ENCODE measurements around the gene TOM1L2. TPM values are rescaled to one million over a fixed set of nuclear protein-coding genes. Genes with fewer than 3 reads are reported as not detected.

The TOM1L2 gene
- total RNA-seq, 4 donors from 2014 or later, result 55.5 to 118 (median 73.3) TPM

- no peaks in the 10 kb centered on the region for H3K27me3 ChIP-seq
- H3K36me3 ChIP-seq, result peaks cover 0 to 28% (median 0%) of the 10 kb centered on the region in 3 donors
- DNase-seq, result no peak
- peak overlapping the region; percentile 97 to 100 (median 98) for H3K27ac ChIP-seq
- peak overlapping the region in 1 of 4 donors; percentile 7 for H3K4me3 ChIP-seq
- intact Hi-C loops (cut with DNase I), result no loop called here
- H3K4me1 ChIP-seq, result peaks cover 40 to 89% (median 49%) of the 10 kb centered on the region in 3 donors
- no peak for TF ChIP-seq CTCF (IDR thresholded peaks at IDR 0.05)
- TF ChIP-seq POLR2A (IDR thresholded peaks at IDR 0.05), result no peak
- no peaks in the 10 kb centered on the region for H3K9me3 ChIP-seq
- WGBS, 2 donors, result 50 to 84% methylated on average over 1 to 3 of the region's 4 CpGs
Measured at GRCh38 chr17:17843096-17843495, 129.1 kb downstream of the TOM1L2 start.

- no peaks in the 10 kb centered on the region for H3K27me3 ChIP-seq
- intact Hi-C loops (cut with DNase I), result no loop called here
- H3K36me3 ChIP-seq, result peaks cover 0 to 20% (median 0%) of the 10 kb centered on the region in 3 donors
- TF ChIP-seq CTCF (IDR thresholded peaks at IDR 0.05) (no peak), POLR2A (IDR thresholded peaks at IDR 0.05) (no peak)
- 20 to 80% methylated on average over 1 of the region's 9 CpGs for whole genome bisulfite sequencing, 2 donors
- H3K4me1 ChIP-seq, result peaks cover 45 to 89% (median 57%) of the 10 kb centered on the region in 3 donors
- DNase-seq, result no peak
- H3K4me3 ChIP-seq, result peak overlapping the region in 1 of 4 donors; percentile 11
- peak overlapping the region; percentile 97 to 100 (median 98) for H3K27ac ChIP-seq
- H3K9me3 ChIP-seq, result no peaks in the 10 kb centered on the region
Measured at GRCh38 chr17:17842111-17842876, 129.9 kb downstream of the TOM1L2 start.

GRCh38 chr17:17841601-17842025, 130.6 kb downstream of the TOM1L2 start:
- Histone ChIP-seq H3K4me1 (peaks cover 52 to 91% (median 62%) of the 10 kb centered on the region in 3 donors), H3K27me3 (no peaks in the 10 kb centered on the region), H3K27ac (peak overlapping the region; percentile 97 to 100 (median 98)), H3K9me3 (no peaks in the 10 kb centered on the region), H3K4me3 (no peak overlapping the region), H3K36me3 (peaks cover 0 to 13% (median 0%) of the 10 kb centered on the region in 3 donors)
- DNase-seq, result no peak
- intact Hi-C loops (cut with DNase I), result no loop called here
- WGBS, 2 donors, result no CpG with 5 or more reads among the region's 1 CpG
- TF ChIP-seq CTCF (IDR thresholded peaks at IDR 0.05), result no peak
- no peak for TF ChIP-seq POLR2A (IDR thresholded peaks at IDR 0.05)

- no peak for DNase-seq
- H3K9me3 ChIP-seq, result no peaks in the 10 kb centered on the region
- WGBS, 2 donors, result 32 to 41% methylated on average over 4 to 7 of the region's 7 CpGs
- peak overlapping the region; percentile 97 to 100 (median 98) for H3K27ac ChIP-seq
- peak overlapping the region; percentile 30 to 74 (median 50) for H3K4me3 ChIP-seq
- peaks cover 0 to 7% (median 0%) of the 10 kb centered on the region in 3 donors for H3K36me3 ChIP-seq
- H3K27me3 ChIP-seq, result no peaks in the 10 kb centered on the region
- TF ChIP-seq CTCF (IDR thresholded peaks at IDR 0.05) (peak in 1 of 6 experiments; percentile 6), POLR2A (IDR thresholded peaks at IDR 0.05) (peak in 1 of 4 donors; percentile 22)
- intact Hi-C loops (cut with DNase I), result no loop called here
- peaks cover 52 to 95% (median 62%) of the 10 kb centered on the region in 3 donors for H3K4me1 ChIP-seq
Measured at GRCh38 chr17:17840751-17841591, 131.2 kb downstream of the TOM1L2 start.
